GM18517 (cell line): ENCODE data around the gene CHRNG.

Source experiments
- ATAC-seq: cut with Tn5 transposase; IDR thresholded peaks from one replicate; pipeline ENCODE4 v1.9.1; 2021; ENCODE audit warnings: mild to moderate bottlenecking, moderate library complexity; ENCODE audit not compliant: unreplicated experiment

Gene CHRNG

GRCh38 chr2:232539298-232540231, at the start of gene CHRNG:
TSS of gene CHRNG (plus strand) at chr2:232539692. CDS start at chr2:232539748, 56 bp downstream.
- no peak for ATAC-seq

DNA sequence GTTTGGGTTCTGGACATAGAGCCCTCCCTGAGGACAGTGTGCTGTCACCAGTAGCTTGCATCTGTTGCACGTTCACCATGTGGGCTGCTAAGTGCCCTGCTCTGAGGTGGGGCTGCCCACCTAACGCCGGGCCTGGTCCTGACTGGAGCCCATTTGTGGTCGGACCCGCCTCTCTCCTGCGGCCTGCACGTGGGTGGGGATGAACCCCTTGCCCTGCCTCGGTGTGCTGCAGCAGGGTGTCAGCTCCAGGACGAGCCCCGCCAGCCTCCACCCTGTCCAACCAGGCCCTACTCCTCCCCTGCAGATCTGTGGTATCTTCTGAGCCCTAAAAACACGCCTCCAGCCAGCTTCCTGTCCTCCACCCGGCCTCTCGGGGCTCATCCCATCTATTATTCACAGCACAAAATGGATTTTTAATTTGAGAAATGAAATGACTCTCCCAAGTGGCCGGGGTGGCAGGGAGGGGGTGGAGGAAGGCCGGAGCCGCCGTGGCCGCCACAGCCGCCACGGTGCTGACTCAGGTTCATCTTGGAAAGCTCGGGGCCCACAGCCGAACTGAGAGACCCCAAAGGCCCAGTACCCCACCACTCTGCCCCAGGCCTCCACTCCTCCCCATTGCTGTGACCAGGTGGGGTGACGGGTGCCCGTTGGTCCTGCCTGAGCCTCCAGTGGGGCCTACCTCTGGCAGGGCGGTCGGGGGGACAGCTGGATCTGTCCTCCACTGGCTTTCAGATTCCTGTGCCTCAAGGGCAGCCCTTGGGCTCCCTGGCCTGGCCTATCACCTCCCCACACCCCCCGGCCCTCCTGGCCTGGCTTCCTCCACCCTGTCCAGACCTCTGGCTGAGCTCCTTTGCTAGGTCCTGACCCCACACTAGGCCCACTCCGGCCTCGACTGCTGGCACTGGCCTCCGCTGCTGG, 49.0 kb upstream of the CHRNG start:
- ATAC-seq: no peak

GRCh38 chr2:232491139-232491780, 48.2 kb upstream of the CHRNG start:
- ATAC-seq: no peak

GRCh38 chr2:232492236-232492848, 47.1 kb upstream of the CHRNG start:
- ATAC-seq: no peak

- no peak for ATAC-seq
Observed at GRCh38 chr2:232492963-232493700, 46.4 kb upstream of the CHRNG start.

DNA sequence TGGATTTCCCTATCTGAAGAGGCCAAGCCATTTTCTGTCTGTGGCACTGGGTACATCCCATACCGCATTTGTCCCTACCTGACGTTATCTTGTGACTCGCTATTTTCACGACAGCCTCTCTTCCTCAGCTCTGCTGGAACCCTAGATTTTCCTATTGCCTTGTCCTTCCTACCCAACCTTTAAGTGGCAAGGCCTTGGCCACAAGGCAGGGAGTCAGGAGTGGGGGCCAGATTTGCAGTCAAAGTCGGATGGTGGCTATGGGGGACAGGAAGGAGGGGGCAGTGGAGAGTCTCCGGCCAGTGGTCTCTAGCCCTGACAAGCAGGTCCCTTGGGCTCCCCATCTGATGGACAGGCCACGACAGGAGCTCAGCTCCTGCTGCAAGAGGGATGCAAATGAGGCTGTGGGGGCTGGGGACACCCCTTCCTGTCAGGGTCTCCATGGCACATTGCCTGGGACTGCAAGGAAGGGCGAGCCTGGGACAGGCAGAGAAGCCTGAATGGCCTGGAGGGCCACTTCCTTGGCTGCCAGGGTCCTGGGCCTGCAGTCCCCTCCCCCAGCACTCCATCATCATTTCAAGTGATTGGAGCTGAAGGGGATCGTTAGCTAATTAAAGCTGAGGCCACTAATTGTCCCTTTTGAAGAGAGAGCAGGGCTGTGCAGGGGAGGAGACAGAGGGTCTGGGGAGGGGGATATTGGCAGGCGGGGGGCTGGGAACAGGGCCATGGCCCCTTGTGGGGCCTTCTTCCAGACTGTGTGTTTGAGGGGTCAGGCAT, 45.6 kb upstream of the CHRNG start:
- no peak for ATAC-seq

GRCh38 chr2:232494542-232494941, 45.0 kb upstream of the CHRNG start:
- no peak for ATAC-seq

DNA sequence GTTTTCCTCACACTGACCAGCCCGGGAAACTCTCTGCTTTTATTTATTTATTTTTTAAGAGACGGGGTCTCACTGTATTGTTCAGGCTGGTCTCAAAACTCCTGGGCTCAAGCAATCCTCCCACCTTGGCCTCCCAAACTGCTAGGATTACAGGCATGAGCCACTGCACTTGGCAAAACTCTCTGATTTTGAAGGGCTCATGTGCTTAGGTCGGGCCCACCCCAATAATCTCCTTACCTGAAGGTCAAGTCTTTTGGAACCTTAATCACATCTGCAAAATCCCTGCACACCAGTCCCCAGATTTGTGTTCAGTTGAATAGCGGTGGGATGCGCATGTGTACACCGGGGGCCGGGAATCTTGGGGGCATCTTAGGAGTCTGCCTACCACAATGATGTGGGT, 44.2 kb upstream of the CHRNG start:
- ATAC-seq: no peak

- ATAC-seq: no peak
Observed at GRCh38 chr2:232496501-232497270, 42.8 kb upstream of the CHRNG start.

DNA sequence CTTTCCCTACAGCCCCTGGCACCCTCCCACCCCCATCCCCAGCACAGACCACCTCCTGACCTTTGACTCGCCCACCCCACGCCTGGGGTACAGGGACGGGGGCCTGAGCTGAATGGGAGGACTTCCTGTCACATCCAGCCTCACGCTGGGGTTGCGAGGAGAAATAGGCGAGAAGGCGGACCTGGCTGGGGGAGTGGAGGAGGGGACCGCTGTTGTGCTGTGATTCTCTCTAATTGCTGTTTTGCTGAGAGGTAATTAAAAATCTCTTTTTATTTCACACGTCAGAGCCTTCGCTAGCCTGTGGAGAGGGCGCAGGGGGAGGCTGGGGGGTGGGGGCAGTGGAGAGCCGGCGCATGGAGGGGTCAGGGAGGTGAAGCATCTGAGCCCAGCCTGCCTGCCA, 42.1 kb upstream of the CHRNG start:
- ATAC-seq: no peak

- no peak for ATAC-seq
Observed at GRCh38 chr2:232498452-232498851, 41.0 kb upstream of the CHRNG start.

GRCh38 chr2:232501331-232501771, 38.1 kb upstream of the CHRNG start:
- no peak for ATAC-seq

GRCh38 chr2:232501794-232502390, 37.6 kb upstream of the CHRNG start:
- ATAC-seq: no peak

GRCh38 chr2:232502511-232502910, 37.0 kb upstream of the CHRNG start:
- ATAC-seq: no peak

GRCh38 chr2:232502911-232503808, 36.3 kb upstream of the CHRNG start:
- ATAC-seq: no peak

DNA sequence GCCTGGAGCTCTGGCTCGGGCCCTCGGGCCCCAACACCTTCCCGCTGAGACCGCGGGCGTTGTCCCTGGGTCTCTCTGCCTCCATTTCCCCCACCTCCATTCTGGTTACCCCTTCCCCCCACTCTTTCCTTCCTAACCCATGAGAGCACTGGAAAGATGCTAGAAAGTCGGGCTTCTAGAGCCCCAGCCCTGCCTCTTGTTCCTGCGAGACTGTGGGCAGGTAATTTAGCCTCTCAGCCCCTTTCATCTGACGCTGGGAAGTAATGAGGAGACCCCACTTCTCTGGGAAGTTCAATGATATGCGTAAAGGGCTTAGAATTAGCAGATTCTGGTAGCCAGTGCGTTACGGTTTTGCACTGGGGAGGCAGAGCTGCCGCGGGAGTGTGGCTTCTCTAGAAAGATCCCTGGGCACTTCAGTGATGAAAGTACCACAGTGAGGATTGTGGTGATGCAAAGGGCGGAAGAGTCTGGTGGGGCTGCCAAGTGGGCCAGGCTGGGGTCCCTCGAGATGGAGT, 35.6 kb upstream of the CHRNG start:
- ATAC-seq: no peak

DNA sequence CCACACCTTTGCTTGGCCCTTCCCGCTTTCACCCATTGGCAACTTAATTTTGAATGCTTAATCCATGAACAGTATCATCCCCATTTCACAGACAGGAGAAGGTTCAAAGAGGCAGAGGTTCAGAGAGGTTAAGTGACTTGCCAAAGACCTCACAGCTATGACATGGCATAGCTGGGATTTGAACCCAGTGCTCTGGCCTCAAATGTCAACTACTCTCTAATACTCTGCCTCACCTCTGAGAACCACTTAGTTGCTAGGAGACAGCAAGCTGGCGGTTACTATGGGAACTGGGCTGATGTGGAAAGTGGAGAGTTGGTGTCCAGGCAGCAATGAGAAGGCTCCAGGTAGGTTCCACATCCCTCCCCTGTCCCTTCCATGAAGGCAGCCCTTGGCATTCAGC, 35.1 kb upstream of the CHRNG start:
- ATAC-seq: no peak
